HCT116 (cell line): ENCODE data around the gene RAI2.

Source experiments
- EGR1 ChIP-seq: IDR thresholded peaks from 2 replicates; pipeline ENCODE4 v1.6.1; 2012; ENCODE audit warnings: low read depth
- EZH2phosphoT487 ChIP-seq: fragments of 200-600 bp; IDR thresholded peaks from 2 replicates; pipeline ENCODE4 v1.6.1; 2018; ENCODE audit warnings: antibody characterized with exemption, borderline replicate concordance
- POLR2A ChIP-seq: IDR thresholded peaks from 2 replicates; pipeline ENCODE4 v1.7.0; 2011; ENCODE audit warnings: borderline replicate concordance; ENCODE audit not compliant: insufficient read depth, insufficient read length; ENCODE audit errors: extremely low read depth
- TF ChIP-seq, protein P1 (sequence below): IDR thresholded peaks from 2 replicates; pipeline ENCODE4 v1.6.1; 2012
- TF ChIP-seq, protein P2 (sequence below): IDR thresholded peaks from 2 replicates; pipeline ENCODE4 v1.6.1; 2012

DNA sequence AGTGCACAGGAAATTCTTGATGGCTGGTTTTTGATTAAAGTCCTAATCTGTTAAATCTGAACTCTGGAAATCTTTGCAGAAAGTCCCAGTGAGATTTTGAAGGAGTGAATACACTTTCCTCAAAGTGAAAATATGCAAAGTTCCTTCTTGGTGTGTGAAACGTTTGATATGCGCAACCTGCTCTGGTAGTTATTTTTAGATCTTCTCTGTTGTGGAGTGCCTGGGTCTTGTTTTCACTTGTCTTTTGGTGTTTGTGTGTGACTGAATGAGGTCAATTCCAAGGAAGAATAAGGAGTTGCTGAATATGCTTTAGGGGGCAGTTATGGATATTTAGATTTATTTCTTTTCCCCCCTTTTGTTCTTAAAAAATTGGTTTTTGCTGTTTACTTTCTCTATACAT lies 82.1 kb downstream of the RAI2 start:
- TF ChIP-seq EGR1 (no peak), POLR2A (no peak), EZH2phosphoT487 (no peak)
- TF ChIP-seq, protein P1, sequence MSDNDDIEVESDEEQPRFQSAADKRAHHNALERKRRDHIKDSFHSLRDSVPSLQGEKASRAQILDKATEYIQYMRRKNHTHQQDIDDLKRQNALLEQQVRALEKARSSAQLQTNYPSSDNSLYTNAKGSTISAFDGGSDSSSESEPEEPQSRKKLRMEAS, result no peak
- TF ChIP-seq, protein P2, sequence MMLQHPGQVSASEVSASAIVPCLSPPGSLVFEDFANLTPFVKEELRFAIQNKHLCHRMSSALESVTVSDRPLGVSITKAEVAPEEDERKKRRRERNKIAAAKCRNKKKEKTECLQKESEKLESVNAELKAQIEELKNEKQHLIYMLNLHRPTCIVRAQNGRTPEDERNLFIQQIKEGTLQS, result no peak
